NOMO-1 treated with dmso at 0.1 percent for 144 hours (cell line): ENCODE measurements around the gene SKIL.

Source experiments
- DNase-seq: peaks from one replicate; lab custom pipeline; 2025; ENCODE audit not compliant: unreplicated experiment; lab: John Stamatoyannopoulos, UW

SKIL gene

GRCh38 chr3:170432416-170432815, 74.9 kb downstream of the SKIL start:
- no peak for DNase-seq

- DNase-seq = no peak
Measured at GRCh38 chr3:170436697-170437096, 79.2 kb downstream of the SKIL start.

GRCh38 chr3:170437176-170437575, 79.7 kb downstream of the SKIL start:
- no peak for DNase-seq

- no peak for DNase-seq
Measured at GRCh38 chr3:170437696-170438407, 80.3 kb downstream of the SKIL start.

DNA sequence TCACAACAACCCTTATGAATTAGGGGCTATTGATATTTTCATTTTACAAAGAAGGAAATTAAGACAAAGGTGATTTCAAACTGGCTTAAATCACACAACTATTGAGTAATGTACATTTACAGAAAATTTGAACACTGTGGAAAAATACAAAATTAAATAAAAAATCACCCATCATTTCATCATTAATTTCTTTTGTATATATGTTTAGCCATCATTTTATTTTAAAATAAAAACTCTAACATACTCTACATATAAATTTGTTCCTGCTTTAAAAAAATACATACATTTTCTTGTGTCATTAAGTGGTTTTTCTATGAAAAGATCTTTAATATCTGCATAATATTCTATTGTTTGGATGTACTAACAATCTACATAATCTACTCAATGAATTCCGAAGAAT, 81.3 kb downstream of the SKIL start:
- no peak for DNase-seq

DNA sequence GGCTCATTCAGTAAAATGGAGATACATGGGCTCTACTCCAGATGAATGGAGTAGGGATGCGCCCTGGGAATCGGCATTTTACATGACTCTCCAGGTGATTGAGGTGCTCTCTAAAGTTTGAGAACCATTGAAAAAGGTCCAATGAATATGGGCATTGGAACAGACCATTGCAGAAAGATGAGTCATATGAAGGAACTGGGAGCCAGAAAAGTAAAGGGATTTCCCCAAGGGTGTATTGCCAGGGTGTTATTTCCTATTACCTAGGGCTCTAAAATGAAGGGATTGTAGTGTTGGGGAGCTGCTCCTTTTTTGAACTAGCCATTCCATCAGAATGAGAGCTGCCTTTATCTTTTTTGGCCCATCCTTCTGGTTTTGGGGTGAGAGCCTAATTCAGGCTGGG, 82.8 kb downstream of the SKIL start:
- no peak for DNase-seq

DNA sequence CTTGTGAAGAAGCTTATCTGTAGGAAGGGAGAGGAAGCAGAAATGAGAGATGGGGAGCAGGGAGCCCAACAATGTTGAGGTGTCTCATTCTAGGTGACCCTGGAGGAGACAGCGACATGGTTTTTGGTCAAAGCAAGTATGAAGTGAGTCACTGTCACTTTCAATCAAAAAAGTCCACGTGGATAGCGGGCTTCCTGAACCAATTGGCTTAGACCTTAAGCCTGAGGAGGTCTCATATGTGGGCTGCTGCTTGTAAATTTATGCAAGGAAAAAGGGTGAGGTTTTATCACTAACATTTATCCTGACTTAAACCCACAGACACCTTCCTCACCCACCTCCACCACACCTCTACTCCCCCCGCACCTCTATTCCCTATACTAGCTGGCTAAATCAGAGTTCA, 83.9 kb downstream of the SKIL start:
- DNase-seq = no peak

- DNase-seq = no peak
Measured at GRCh38 chr3:170442947-170443346, 85.4 kb downstream of the SKIL start.

- no peak for DNase-seq
Measured at GRCh38 chr3:170443457-170443856, 85.9 kb downstream of the SKIL start.
